GM12878 (cell line): ENCODE results near the gene CXCL6. TPM values are rescaled to one million over a fixed set of nuclear protein-coding genes. Genes with fewer than 3 reads are reported as not detected.

Experiments
- ATAC-seq: fragments of 200-7000 bp; cut with Tn5 transposase; 3 replicates; pipeline ENCODE4 v1.9.1; 2020; ENCODE audit warnings: mild to moderate bottlenecking, moderate library complexity
- BruUV-seq: library from RNA; stranded (reverse); fragments of 400-500 nt; replicated peaks from 2 replicates; lab custom pipeline; 2021; lab: Mats Ljungman, UMichigan
- CTCF ChIA-PET: fragments of 300-600 bp; sonication (Branson Sonifier 250); formaldehyde crosslinking; extraction: SDS; loops from one replicate; lab custom pipeline; 2021; ENCODE audit warnings: inconsistent platforms; lab: Yijun Ruan, JAX
- POLR2A ChIA-PET: fragments of 350-600 bp; formaldehyde crosslinking; extraction: SDS; loops from one replicate; lab custom pipeline; 2021; ENCODE audit warnings: inconsistent platforms; lab: Charles Lee
- RAD21 ChIA-PET: fragments of 300-600 bp; sonication (Branson Sonifier 250); formaldehyde crosslinking; loops from one replicate; lab custom pipeline; 2023; ENCODE audit warnings: antibody characterized with exemption; ENCODE audit not compliant: unreplicated experiment; lab: Charles Lee
- SMC1A ChIA-PET: fragments of 300-600 bp; sonication (Branson Sonifier 250); formaldehyde crosslinking; loops from one replicate; lab custom pipeline; 2023; ENCODE audit not compliant: unreplicated experiment, uncharacterized antibody; lab: Charles Lee
- DNase-seq: peaks from one replicate; pipeline ENCODE4 v3.0.0-alpha.2; 2011; ENCODE audit warnings: low read depth, low spot score
- FAIRE-seq: peaks from 3 replicates; lab custom pipeline; 2011; peaks lifted over from hg19 to GRCh38; lab: Jason Lieb, UNC
- H2AFZ ChIP-seq: 2 replicates; pipeline ENCODE4 v1.6.0; 2011; ENCODE audit warnings: low read depth, low read length, control low read depth; ENCODE audit not compliant: control insufficient read depth
- H3K27ac ChIP-seq: 2 replicates; pipeline ENCODE4 v1.5.1; 2011; ENCODE audit warnings: control low read depth; ENCODE audit not compliant: control insufficient read depth, insufficient read depth
- H3K27me3 ChIP-seq, 2 experiments: replicated peaks in 1 of 2; 2 replicates each; pipeline versions ENCODE4 v1.6.0 to v1.6.1; 2011; ENCODE audit warnings: low read length in 1 of 2; ENCODE audit not compliant: control insufficient read depth in 2 of 2, insufficient read depth in 2 of 2
- H3K36me3 ChIP-seq, 2 experiments: 2 replicates each; pipeline ENCODE4 v1.5.1; 2011; ENCODE audit warnings: low read length in 1 of 2; ENCODE audit not compliant: control insufficient read depth in 2 of 2, insufficient read depth in 2 of 2
- H3K4me1 ChIP-seq: 2 replicates; pipeline ENCODE4 v1.6.1; 2011; ENCODE audit warnings: mild to moderate bottlenecking, low read length, moderate library complexity, mixed read lengths; ENCODE audit not compliant: control insufficient read depth, insufficient read depth
- H3K4me2 ChIP-seq: 2 replicates; pipeline ENCODE4 v1.6.0; 2011; ENCODE audit warnings: control low read depth; ENCODE audit not compliant: control insufficient read depth, insufficient read depth
- H3K4me3 ChIP-seq: fragments of 200-600 bp; sonication (generic); 2 replicates; pipeline ENCODE4 v1.5.1; 2016
- H3K79me2 ChIP-seq: 2 replicates; pipeline ENCODE4 v1.6.0; 2011; ENCODE audit warnings: low read length; ENCODE audit not compliant: control insufficient read depth, insufficient read depth
- H3K9ac ChIP-seq: 2 replicates; pipeline ENCODE4 v1.8.0; 2011; ENCODE audit warnings: low read length, control low read depth, mixed read lengths; ENCODE audit not compliant: control insufficient read depth, insufficient read depth
- H3K9me3 ChIP-seq: replicated peaks from 3 replicates; pipeline ENCODE4 v1.5.1; 2011; ENCODE audit warnings: mild to moderate bottlenecking, low read length; ENCODE audit not compliant: control insufficient read depth, insufficient read depth
- H4K20me1 ChIP-seq: 2 replicates; pipeline ENCODE4 v1.6.0; 2011; ENCODE audit not compliant: control insufficient read depth, insufficient read depth
- BACH1 ChIP-seq: fragments of 450-650 bp; IDR thresholded peaks from 2 replicates; pipeline ENCODE4 v1.6.1; 2017; ENCODE audit warnings: mild to moderate bottlenecking, borderline replicate concordance
- CBFB ChIP-seq: IDR thresholded peaks from 2 replicates; pipeline ENCODE4 v1.6.1; 2016; ENCODE audit warnings: antibody characterized with exemption, low read depth
- CHD4 ChIP-seq: fragments of 200-600 bp; sonication (generic); IDR thresholded peaks from 2 replicates; pipeline ENCODE4 v1.6.1; 2016; ENCODE audit warnings: mild to moderate bottlenecking
- CREM ChIP-seq: IDR thresholded peaks from 2 replicates; pipeline ENCODE4 v1.6.1; 2014; ENCODE audit warnings: antibody characterized with exemption, low read depth
- E4F1 ChIP-seq: fragments of 450-650 bp; IDR thresholded peaks from 2 replicates; pipeline ENCODE4 v1.6.1; 2018; ENCODE audit warnings: borderline replicate concordance, mild to moderate bottlenecking; ENCODE audit not compliant: partially characterized antibody
- HCFC1 ChIP-seq: fragments of 150-350 bp; IDR thresholded peaks from 2 replicates; pipeline ENCODE4 v1.6.1; 2014; ENCODE audit warnings: low read length
- IRF5 ChIP-seq: fragments of 450-650 bp; IDR thresholded peaks from 2 replicates; pipeline ENCODE4 v1.6.1; 2017; ENCODE audit warnings: borderline replicate concordance
- SIN3A ChIP-seq: IDR thresholded peaks from 2 replicates; pipeline ENCODE4 v1.6.1; 2012; ENCODE audit warnings: low read depth, low read length, improper control_type of control experiment
- SMC3 ChIP-seq: IDR thresholded peaks from 2 replicates; pipeline ENCODE4 v1.6.1; 2011; ENCODE audit warnings: low read length, improper control_type of control experiment, borderline replicate concordance
- SPI1 ChIP-seq: IDR thresholded peaks from 2 replicates; pipeline ENCODE4 v1.6.1; 2011; ENCODE audit warnings: low read depth, mild to moderate bottlenecking, low read length, moderate library complexity, borderline replicate concordance; ENCODE audit not compliant: insufficient read depth
- SRF ChIP-seq, 2 experiments: IDR thresholded peaks; 2 replicates each; pipeline ENCODE4 v1.6.1; 2011; ENCODE audit warnings: low read depth in 2 of 2, low read length in 2 of 2, mild to moderate bottlenecking in 1 of 2, moderate library complexity in 1 of 2
- STAT1 ChIP-seq: fragments of 450-650 bp; conservative IDR thresholded peaks from 2 replicates; pipeline ENCODE4 v1.6.1; 2014; ENCODE audit warnings: antibody characterized with exemption, mild to moderate bottlenecking
- TBL1XR1 ChIP-seq: IDR thresholded peaks from 2 replicates; pipeline ENCODE4 v1.6.1; 2012; ENCODE audit warnings: low read depth, low read length, improper control_type of control experiment
- ZBTB11 ChIP-seq: fragments of 450-650 bp; formaldehyde crosslinking; IDR thresholded peaks from 2 replicates; pipeline ENCODE4 v1.5.0; 2022; ENCODE audit warnings: mild to moderate bottlenecking, missing genetic modification characterization
- ZNF274 ChIP-seq: IDR thresholded peaks from one replicate; pipeline ENCODE4 v1.8.0; 2011; ENCODE audit not compliant: insufficient read length, insufficient read depth
- WGBS: methylation state at CpG from one replicate; pipeline ENCODE4 v1.1.6; 2016; ENCODE audit warnings: low lambda C conversion rate; ENCODE audit not compliant: insufficient replicate concordance, insufficient coverage; ENCODE audit errors: missing lambda C conversion rate; 5-methylcytosine and 5-hydroxymethylcytosine counted together
- in situ Hi-C: fragments of 300-500 bp; cut with MboI; formaldehyde crosslinking; loops from 9 replicates; pipeline ENCODE4 v1.14.3; 2018; ENCODE audit warnings: mixed read lengths
- intact Hi-C: fragments of 100-400 bp; cut with micrococcal nuclease; formaldehyde crosslinking; loops from one replicate; pipeline ENCODE4 v1.14.2; 2022; ENCODE audit not compliant: unreplicated experiment
- polyA plus RNA-seq, 11 experiments: library from polyadenylated mRNA; depleted of rRNA in 4 of 11; unstranded in 6 of 11; stranded (reverse) in 5 of 11; fragments of >200 nt; fragmentation: Nextera tagmentation in 4 of 11; fragmentation: Illumina TruSeq in 1 of 11; extraction: Ambion mirVana in 4 of 11; extraction: Trizol in 1 of 11; gene quantifications; 1 replicate in 1 of 11; 2 replicates in 10 of 11; pipeline versions ENCODE4 v1.2.1 to v1.2.3, GENCODE V29; 2011 to 2016; ENCODE audit warnings: inconsistent platforms in 2 of 11, missing spikeins in 2 of 11, low read depth in 1 of 11
- total RNA-seq, 4 experiments: library from RNA; depleted of rRNA in 3 of 4; stranded (reverse); fragments of >200 nt in 3 of 4; fragmentation: Illumina TruSeq in 1 of 4; extraction: Trizol in 1 of 4; gene quantifications; 2 replicates each; pipeline versions ENCODE4 v1.2.1 to v1.2.3, GENCODE V29; 2013 to 2021

Gene CXCL6
- total and polyA plus RNA-seq, 10 of the 15 experiments (the other 5 are each of a cell fraction or from before 2014, with no cell fraction given): not detected

- no peak for TF ChIP-seq IRF5
- no peak for TF ChIP-seq SMC3
- TF ChIP-seq BACH1: no peak
- TF ChIP-seq STAT1: no peak
Observed at GRCh38 chr4:73839715-73840114, 3.2 kb downstream of the CXCL6 start (continued).

- no peaks in the 10 kb centered on the region for H3K9me3 ChIP-seq
- TF ChIP-seq ZNF274 (no peak), CBFB (no peak), SIN3A (no peak), TBL1XR1 (no peak), HCFC1 (no peak), E4F1 (no peak), SPI1 (no peak), SRF (IDR thresholded peaks at IDR 0.05; ENCODE audit: low read depth in 2 of 2, low read length in 2 of 2) (no peak), CHD4 (no peak), ZBTB11 (CRISPR knock-in tag) (no peak), CREM (no peak)
Observed at GRCh38 chr4:73841243-73841925, 4.9 kb downstream of the CXCL6 start.

More at GRCh38 chr4:73841243-73841925, 4.9 kb downstream of the CXCL6 start:
- no peak overlapping the region for H2AFZ ChIP-seq
- intact Hi-C loops (no loop called here), in situ Hi-C loops (no loop called here)
- SMC1A ChIA-PET: interaction anchor here (0.7 to 1.7 kb wide), 5 partner anchors 10 to 287 kb away, joined by 3 read pairs; no protein-coding TSS in a partner anchor
- H3K79me2 ChIP-seq: no peaks in the 10 kb centered on the region
- CTCF ChIA-PET: no interaction called here
- no peak overlapping the region for H3K4me3 ChIP-seq
- FAIRE-seq (no peak), ATAC-seq (no peak), DNase-seq (no peak)
- H3K27ac ChIP-seq: no peak overlapping the region
- H3K9ac ChIP-seq: no peak overlapping the region
- no peaks in the 10 kb centered on the region for H4K20me1 ChIP-seq
- peaks cover 0 to 3% of the 10 kb centered on the region in 2 experiments; a peak in 3 of 4 replicates for H3K27me3 ChIP-seq
- 33% methylated on average over 3 of the region's 4 CpGs for WGBS
- RAD21 ChIA-PET: no interaction called here
- H3K4me1 ChIP-seq: no peaks in the 10 kb centered on the region
- no TSS peak for BruUV-seq
- H3K4me2 ChIP-seq: no peak overlapping the region
- POLR2A ChIA-PET: interaction anchor here (0.5 to 0.6 kb wide), 2 partner anchors 11 to 936 kb away, joined by 3 to 5 read pairs; no protein-coding TSS in a partner anchor
- no peaks in the 10 kb centered on the region for H3K36me3 ChIP-seq
